Mammary epithelial cell (primary cell): ENCODE measurements around the gene VAT1L.

ENCODE experiments used
- CTCF ChIP-seq, 2 donors: IDR thresholded peaks in 1 of 2; conservative IDR thresholded peaks in 1 of 2; 2 replicates each; pipeline ENCODE4 v1.5.1; 2011 to 2012; ENCODE audit warnings: inconsistent platforms in 2 of 2, low read length in 2 of 2, mild to moderate bottlenecking in 2 of 2, control low read depth in 1 of 2, low read depth in 1 of 2; ENCODE audit not compliant: insufficient read depth in 1 of 2; ENCODE audit errors: extremely low read depth in 1 of 2
- EZH2 ChIP-seq: IDR thresholded peaks from 2 replicates; pipeline ENCODE4 v1.6.1; 2012; ENCODE audit warnings: low read length, inconsistent platforms, borderline replicate concordance

DNA sequence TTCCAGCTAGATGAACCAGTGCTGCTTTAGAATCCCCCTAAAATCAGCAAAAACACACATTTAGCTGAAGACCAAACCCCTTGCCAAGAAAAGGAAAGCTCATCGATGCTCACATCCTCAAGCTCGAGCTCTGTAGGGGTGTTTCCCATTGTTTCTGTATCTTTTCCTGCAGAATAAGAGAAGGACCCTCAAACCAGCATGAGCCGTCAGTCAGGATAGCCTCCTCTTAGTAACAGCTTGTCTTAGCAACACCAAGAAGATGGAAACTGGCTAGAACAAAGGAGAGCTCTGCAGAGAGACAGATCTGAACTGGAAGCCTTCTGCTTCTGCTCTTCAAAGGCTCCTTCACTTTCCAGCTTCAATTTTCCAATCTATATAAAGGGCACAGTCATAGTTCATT is 32.0 kb downstream of the VAT1L start:
- TF ChIP-seq CTCF (conservative IDR thresholded peaks at IDR 0.05 in 1 of 2, IDR thresholded peaks at IDR 0.05 in 1 of 2; ENCODE audit: extremely low read depth in 1 of 2, insufficient read depth in 1 of 2, low read depth in 1 of 2, low read length in 2 of 2) (no peak), EZH2 (no peak)
